Measurements from ENCODE around the gene GH1. TPM values are rescaled to one million over a fixed set of nuclear protein-coding genes. Genes with fewer than 3 reads are reported as not detected.

GH1 gene
- polyA plus RNA-seq, 1 of the 3 experiments (the other 2 are of a cell fraction) = not detected

- WGBS (ENCODE audit: low lambda C conversion rate) = 79% methylated on average over 18 of the region's 18 CpGs
- H3K27me3 ChIP-seq (ENCODE audit: insufficient read depth) = peaks cover 4% of the 10 kb centered on the region; the same call in 1 of the 2 replicates
- H3K9me2 ChIP-seq = no peaks in the 10 kb centered on the region
- H4K20me1 ChIP-seq (ENCODE audit: insufficient read depth) = no peaks in the 10 kb centered on the region
- no peaks in the 10 kb centered on the region for H3F3A ChIP-seq (replicated peaks; ENCODE audit: insufficient read depth)
- no peak overlapping the region for H3K4me3 ChIP-seq (ENCODE audit: low read depth in 2 of 2, low read length in 1 of 2)
- TF ChIP-seq EZH2phosphoT487 (IDR thresholded peaks at IDR 0.05; ENCODE audit: borderline replicate concordance, low read depth) (no peak), EP300 (IDR thresholded peaks at IDR 0.05; ENCODE audit: borderline replicate concordance in 1 of 2, low read depth in 1 of 2, low read length in 1 of 2) (no peak), IRF3 (IDR thresholded peaks at IDR 0.05; ENCODE audit: low read depth, low read length) (no peak), CHD2 (IDR thresholded peaks at IDR 0.05; ENCODE audit: low read length, partially characterized antibody) (no peak), RCOR1 (IDR thresholded peaks at IDR 0.05; ENCODE audit: low read length) (no peak), MEF2A (IDR thresholded peaks at IDR 0.05; ENCODE audit: borderline replicate concordance, low read depth) (no peak), ELF1 (IDR thresholded peaks at IDR 0.05) (no peak), TAF1 (IDR thresholded peaks at IDR 0.05; ENCODE audit: borderline replicate concordance, low read depth, low read length) (no peak), RFX5 (IDR thresholded peaks at IDR 0.05; ENCODE audit: low read length) (no peak), GABPA (IDR thresholded peaks at IDR 0.05; ENCODE audit: low read depth) (no peak), PBX3 (IDR thresholded peaks at IDR 0.05) (no peak), RAD21 (IDR thresholded peaks at IDR 0.05; ENCODE audit: low read length) (no peak)
- TF ChIP-seq, protein P1, sequence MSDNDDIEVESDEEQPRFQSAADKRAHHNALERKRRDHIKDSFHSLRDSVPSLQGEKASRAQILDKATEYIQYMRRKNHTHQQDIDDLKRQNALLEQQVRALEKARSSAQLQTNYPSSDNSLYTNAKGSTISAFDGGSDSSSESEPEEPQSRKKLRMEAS (IDR thresholded peaks at IDR 0.05; ENCODE audit: low read depth) = no peak
- no peak overlapping the region for H3K9ac ChIP-seq
- no peaks in the 10 kb centered on the region for H3K79me2 ChIP-seq (ENCODE audit: insufficient read depth)
- H3K4me2 ChIP-seq = no peak overlapping the region
- ChIA-PET POLR2A (no interaction called here), CTCF (interaction anchor here (1.0 to 3.3 kb wide), 17 partner anchors 11 to 186 kb away, joined by 4 to 69 read pairs (median 13); partner anchors contain the start of genes CD79B, CSHL1, GH1 and GH2)
- DNase-seq = no peak
- no peaks in the 10 kb centered on the region for H3K9me3 ChIP-seq
- no peaks in the 10 kb centered on the region for H3K36me3 ChIP-seq (replicated peaks in 1 of 2; ENCODE audit: control insufficient read depth in 1 of 2, insufficient read depth in 2 of 2, low read length in 1 of 2)
- no peaks in the 10 kb centered on the region for H3K4me1 ChIP-seq (ENCODE audit: control insufficient read depth in 1 of 2, insufficient read depth in 2 of 2, low read depth in 1 of 2, low read length in 1 of 2)
- H2AFZ ChIP-seq (ENCODE audit: low read depth) = no peak overlapping the region
- H3K27ac ChIP-seq (ENCODE audit: low read depth in 2 of 2, low read length in 1 of 2) = no peak overlapping the region
Observed at GRCh38 chr17:63947711-63948330, 29.2 kb upstream of the GH1 start.

Measured in SK-N-SH (cell line).